ENCODE results near the gene KCNK16. TPM values are rescaled to one million over a fixed set of nuclear protein-coding genes. Genes with fewer than 3 reads are reported as not detected.

The KCNK16 gene
- total and polyA plus RNA-seq, 2 of the 13 experiments (the other 11 are each of a cell fraction or from before 2014, with no cell fraction given), result not detected

DNA sequence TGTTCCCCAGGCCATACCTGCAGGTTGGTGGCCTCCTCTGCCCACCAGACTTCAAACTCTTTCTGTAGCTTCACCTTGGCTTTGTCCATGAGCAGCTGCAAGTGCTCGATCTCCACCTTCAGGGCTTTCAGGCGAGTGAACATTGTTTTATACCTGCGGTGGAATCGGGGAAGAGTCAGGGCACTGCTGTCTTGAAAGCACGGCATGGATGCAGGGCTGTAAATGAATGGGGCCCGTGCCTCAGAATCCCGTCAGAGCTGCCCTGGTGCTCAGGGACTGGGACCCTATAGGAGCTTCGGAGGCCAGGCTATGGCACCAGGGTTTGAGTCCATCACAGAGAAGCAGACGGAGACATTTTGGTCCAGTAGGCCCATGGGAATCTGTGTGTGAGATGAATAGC, 37.9 kb upstream of the KCNK16 start (continued):
- no peak for TF ChIP-seq ZNF646 (CRISPR knock-in tag; IDR thresholded peaks at IDR 0.05)

DNA sequence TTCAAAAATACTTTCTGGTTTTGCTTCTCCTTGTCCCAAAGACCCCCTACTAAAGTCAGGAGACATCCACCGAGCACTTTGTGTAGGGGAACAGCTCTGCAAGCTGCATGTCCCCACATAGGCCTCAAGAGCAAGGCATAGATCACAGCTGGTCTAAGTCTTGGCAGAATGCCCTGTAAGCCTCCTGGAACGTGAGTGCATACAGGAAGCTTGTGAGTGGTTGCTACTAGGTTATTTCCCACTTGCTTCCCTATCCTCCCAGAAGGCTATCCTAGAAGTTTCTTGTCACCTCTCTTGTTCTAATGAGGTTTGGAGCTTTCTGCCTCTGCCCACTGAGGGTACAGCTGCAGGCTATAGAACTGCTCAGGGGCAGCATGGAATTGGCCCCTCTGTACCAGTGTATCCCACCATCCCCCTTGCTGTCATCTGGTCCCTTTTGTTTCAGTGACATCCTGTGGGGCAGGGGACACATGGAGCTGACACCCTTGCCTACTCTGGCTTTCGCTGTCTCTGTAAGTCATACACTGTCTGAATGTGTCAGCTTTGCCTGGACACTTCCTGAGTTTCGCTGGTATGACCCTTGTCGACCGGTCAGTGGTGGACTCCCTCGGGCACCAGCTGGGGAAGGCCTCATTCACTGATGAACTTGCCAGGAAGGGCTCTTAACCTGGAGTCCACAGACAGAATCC, 35.6 kb upstream of the KCNK16 start:
- ATAC-seq, result no peak
- Histone ChIP-seq H2AFZ (ENCODE audit: low read length) (no peak overlapping the region), H3K4me3 (replicated peaks in 1 of 3; ENCODE audit: insufficient read depth in 1 of 3, low read depth in 2 of 3, low read length in 3 of 3) (no peak overlapping the region), H3K27ac (ENCODE audit: extremely low read length, insufficient read depth, low read length) (no peak overlapping the region), H3K4me2 (ENCODE audit: low read depth, low read length) (no peak overlapping the region), H3K27me3 (ENCODE audit: control insufficient read depth in 1 of 2, insufficient read depth in 2 of 2, low read length in 2 of 2) (no peaks in the 10 kb centered on the region), H4K20me1 (ENCODE audit: insufficient read depth, low read length) (no peaks in the 10 kb centered on the region; the same call in 1 of the 2 replicates), H3K9ac (ENCODE audit: insufficient read depth, low read depth, low read length) (no peak overlapping the region), H3K4me1 (ENCODE audit: insufficient read depth, low read length) (no peaks in the 10 kb centered on the region), H3K9me3 (ENCODE audit: low read length) (no peaks in the 10 kb centered on the region), H3K79me2 (ENCODE audit: insufficient read depth, low read length) (no peaks in the 10 kb centered on the region), H3K36me3 (replicated peaks in 1 of 2; ENCODE audit: control insufficient read depth in 1 of 2, insufficient read depth in 2 of 2, low read length in 2 of 2) (no peaks in the 10 kb centered on the region)
- ChIA-PET POLR2A (no interaction called here), CTCF (ENCODE audit: low intra/inter-chr PET ratio, low total read pairs) (no interaction called here)
- DNase-seq (ENCODE audit: low spot score), result no peak
- BruUV-seq (replicated peaks), result no TSS peak
- WGBS (ENCODE audit: low lambda C conversion rate), result 17% methylated on average over 7 of the region's 7 CpGs
- in situ Hi-C loops (cut with HindIII; ENCODE audit: extremely low pct_ligation_motif_present, low pct_unique_long_range_greater_than_20kb) (loop anchor here (10.0 kb wide), 1 partner anchor 527 kb away; no protein-coding TSS in a partner anchor), intact Hi-C loops (cut with micrococcal nuclease; ENCODE audit: unreplicated experiment) (no loop called here)
- no peak for FAIRE-seq
- TF ChIP-seq MED13 (CRISPR knock-in tag; IDR thresholded peaks at IDR 0.05) (no peak), KDM2A (CRISPR knock-in tag; IDR thresholded peaks at IDR 0.05; ENCODE audit: borderline replicate concordance, low read depth) (no peak), TBX2 (CRISPR knock-in tag; IDR thresholded peaks at IDR 0.05; ENCODE audit: borderline replicate concordance) (no peak), ZNF720 (CRISPR knock-in tag; IDR thresholded peaks at IDR 0.05) (no peak), ZNF737 (CRISPR knock-in tag; IDR thresholded peaks at IDR 0.05; ENCODE audit: borderline replicate concordance) (no peak), HINFP (CRISPR knock-in tag; IDR thresholded peaks at IDR 0.05; ENCODE audit: low read depth) (no peak), SIX4 (CRISPR knock-in tag; IDR thresholded peaks at IDR 0.05) (no peak), SNAI1 (CRISPR knock-in tag; IDR thresholded peaks at IDR 0.05; ENCODE audit: borderline replicate concordance) (no peak), GLI4 (CRISPR knock-in tag; IDR thresholded peaks at IDR 0.05; ENCODE audit: borderline replicate concordance) (no peak), STAT5B (CRISPR knock-in tag; IDR thresholded peaks at IDR 0.05) (no peak), MAF1 (CRISPR knock-in tag; IDR thresholded peaks at IDR 0.05; ENCODE audit: borderline replicate concordance) (no peak)
- TF ChIP-seq, protein P1, sequence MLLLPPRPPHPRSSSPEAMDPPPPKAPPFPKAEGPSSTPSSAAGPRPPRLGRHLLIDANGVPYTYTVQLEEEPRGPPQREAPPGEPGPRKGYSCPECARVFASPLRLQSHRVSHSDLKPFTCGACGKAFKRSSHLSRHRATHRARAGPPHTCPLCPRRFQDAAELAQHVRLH (CRISPR knock-in tag; IDR thresholded peaks at IDR 0.05; ENCODE audit: borderline replicate concordance, low read depth), result no peak

All from HepG2 (cell line).